Measurements from ENCODE around the gene SLTM.
A peak's percentile ranks its signal among the peaks of the same experiment; 100 is the strongest.
"Not testable (repeated sequence)": the region's sequence is repeated elsewhere in the genome, so short reads cannot be mapped to it uniquely, and the experiment has no call there.

The SLTM gene

DNA sequence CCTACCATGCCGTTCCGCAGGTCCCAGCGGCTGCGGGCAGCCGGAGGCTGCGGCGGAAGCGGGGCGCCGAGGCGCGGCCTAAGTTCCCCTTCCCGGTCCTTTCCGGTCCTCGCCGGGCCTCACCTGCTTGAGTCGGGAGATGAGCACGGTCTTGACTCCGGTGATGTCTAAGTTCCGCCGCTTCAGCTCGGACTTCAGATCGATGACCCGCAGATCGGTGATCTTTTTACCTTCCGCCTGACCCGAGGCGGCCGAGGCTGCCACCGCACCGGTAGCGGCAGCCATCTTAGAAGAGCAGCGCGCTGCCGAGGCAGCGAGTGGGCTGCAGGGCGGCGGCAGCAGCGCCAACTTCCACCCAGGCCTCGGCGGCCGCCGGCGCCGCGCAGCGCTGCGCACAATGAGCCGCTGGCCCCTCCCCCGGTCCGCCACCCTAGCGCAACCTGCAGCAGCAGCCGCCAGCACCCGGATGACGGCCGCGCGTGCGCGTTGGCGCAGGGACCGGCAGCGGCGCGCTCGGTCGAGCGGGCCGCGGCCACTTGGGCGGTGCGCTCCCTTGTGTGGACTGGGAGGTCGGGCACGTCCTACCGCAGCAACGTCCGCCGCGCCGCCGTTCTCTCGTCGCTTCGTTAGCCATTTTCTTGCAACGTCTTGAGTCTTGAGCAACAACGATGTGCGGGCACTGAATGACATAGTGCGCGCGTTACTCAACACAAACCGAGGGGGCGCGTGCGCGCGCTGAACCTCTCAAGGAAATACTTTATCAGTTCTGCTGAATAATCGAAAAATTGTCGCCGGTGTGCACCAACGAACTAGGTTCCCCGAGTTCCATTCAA is at the start of gene SLTM:
Gene SLTM (minus strand): TSS at position 399 of the 833 bp plus-strand sequence. CDS start 114 bp downstream, at position 285.
- DNase-seq (ENCODE audit: low spot score), result peak; percentile 90

DNA sequence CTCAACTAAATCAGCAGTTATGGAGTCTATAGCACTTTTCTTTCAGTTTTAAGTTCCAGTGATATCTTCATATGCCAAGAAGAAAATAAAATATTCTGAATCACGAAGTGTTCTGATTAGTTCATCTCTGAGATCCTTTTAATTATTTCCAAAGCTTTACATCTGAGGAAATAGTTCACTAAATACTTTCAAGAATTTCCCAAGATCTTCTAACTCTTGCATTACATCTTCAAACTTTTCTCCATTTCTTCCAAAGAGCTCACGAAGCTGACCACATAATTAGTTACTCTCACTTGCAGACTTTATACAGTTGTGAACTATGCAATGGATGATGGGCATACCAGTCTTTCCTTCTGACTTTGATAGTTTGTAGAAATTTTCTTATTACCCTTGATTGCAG is 49.8 kb upstream of the SLTM start:
- no peak for DNase-seq (ENCODE audit: low spot score)

DNA sequence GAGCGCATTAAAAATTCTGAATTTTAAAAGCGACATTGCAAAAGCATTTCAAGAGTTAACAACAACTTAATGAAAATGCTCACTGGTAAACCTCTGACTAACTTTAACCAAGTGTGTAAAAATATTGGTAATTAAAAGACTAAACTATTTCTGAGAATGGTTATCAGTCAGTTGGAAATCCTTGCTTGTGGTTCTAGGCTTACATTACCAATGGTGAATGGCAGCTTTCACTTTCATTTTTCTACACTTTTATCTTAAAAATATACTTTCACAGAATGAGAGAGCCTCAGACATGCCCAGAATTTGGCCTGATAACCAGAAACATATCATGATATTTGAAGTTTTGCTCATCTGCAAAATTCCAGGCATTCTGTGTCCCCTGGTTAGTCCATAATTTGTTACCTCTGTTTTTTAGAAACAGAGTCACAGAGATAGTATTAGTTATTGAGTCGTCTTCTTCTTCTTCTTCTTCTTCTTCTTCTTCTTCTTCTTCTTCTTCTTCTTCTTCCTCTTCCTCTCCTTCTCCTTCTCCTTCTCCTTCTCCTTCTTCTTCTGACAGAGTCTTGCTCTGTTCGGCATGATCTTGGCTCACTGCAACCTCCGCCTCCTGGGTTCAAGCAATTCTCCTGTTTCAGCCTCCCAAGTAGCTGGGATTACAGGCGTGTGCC is 48.5 kb upstream of the SLTM start:
- DNase-seq (ENCODE audit: low spot score), result no peak

DNA sequence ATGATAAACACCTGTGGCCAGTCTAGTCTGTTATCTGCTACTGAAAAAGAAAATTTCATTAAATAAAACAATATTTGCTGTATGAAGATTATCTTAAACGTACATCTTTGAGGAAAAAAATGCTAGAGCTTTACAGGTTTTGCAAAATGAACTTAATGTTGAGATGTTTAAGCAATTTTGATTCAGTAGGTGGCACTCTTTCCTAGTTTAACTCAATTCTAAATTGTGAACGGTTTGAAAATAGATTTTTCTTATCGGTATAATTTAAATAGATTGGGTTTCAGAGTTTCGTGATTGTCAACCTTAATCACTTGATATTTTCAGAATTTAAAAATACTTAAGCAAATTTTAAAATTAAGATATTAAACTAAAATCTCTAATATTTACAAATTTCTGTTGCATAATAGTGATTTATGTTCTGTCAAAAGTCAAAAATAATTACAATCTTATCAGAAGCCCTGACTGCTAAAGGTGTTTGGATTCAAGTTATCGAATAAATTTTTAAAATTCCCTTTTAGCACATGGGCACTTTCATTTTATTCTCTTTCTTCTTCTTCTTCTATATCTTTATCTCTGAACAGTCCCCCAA is 47.0 kb upstream of the SLTM start:
- DNase-seq (ENCODE audit: low spot score), result no peak

DNA sequence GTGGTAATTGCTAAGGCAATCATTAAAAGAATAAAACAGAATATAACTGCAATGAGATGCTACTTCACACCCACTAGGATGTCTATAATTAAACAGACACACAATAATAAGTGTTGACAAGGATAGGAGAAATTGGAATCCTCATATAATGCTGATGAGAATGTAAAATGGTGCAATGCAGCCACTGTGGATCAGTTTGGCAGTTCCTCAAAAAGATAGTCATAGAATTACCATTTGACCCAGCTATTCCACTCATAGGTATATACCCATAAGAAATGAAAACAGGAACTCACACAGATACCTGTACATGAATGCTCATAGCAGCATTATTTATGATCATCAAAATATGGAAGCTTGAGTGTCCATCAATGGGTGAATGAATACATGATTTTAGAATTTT is 44.4 kb upstream of the SLTM start:
- DNase-seq (ENCODE audit: low spot score), result no peak

DNA sequence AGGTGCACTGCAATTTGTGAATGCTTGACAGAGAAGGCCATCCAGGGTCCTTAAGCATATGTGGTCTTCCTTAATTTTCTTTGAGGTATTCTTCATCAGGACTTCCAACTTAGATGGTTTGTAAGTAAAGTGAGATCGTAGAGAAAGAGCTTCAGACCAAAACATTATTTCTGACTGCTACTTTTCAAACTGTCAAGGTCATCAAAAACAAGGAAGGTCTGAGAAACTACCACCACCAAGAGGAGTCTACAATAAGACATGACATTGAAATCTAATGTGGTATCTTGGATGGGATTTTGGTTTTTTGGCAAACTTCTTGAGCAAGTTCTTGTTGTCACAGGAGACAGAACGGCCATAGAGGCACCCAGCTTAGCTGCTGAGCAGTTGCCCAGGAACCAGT is 34.0 kb upstream of the SLTM start:
- no peak for DNase-seq (ENCODE audit: low spot score)

DNA sequence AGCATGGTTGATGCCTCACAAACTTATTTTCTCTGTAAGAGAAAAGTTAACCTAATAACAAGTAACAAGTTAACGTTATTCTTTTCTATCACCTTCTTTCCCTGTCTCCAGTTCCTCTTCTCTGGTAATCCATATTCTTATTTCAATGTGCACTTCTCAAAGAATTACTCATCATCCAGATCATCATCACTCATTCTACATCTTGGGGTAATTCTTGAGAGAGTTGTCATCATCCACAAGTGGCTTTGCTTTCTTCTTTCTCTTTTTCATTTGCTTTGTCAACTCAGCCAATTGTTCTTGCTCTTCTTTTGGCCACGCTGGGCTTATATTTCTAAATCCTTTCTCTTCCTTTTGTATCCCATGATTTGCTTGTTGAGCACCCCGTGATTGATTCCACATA is 33.2 kb upstream of the SLTM start:
- no peak for DNase-seq (ENCODE audit: low spot score)

DNA sequence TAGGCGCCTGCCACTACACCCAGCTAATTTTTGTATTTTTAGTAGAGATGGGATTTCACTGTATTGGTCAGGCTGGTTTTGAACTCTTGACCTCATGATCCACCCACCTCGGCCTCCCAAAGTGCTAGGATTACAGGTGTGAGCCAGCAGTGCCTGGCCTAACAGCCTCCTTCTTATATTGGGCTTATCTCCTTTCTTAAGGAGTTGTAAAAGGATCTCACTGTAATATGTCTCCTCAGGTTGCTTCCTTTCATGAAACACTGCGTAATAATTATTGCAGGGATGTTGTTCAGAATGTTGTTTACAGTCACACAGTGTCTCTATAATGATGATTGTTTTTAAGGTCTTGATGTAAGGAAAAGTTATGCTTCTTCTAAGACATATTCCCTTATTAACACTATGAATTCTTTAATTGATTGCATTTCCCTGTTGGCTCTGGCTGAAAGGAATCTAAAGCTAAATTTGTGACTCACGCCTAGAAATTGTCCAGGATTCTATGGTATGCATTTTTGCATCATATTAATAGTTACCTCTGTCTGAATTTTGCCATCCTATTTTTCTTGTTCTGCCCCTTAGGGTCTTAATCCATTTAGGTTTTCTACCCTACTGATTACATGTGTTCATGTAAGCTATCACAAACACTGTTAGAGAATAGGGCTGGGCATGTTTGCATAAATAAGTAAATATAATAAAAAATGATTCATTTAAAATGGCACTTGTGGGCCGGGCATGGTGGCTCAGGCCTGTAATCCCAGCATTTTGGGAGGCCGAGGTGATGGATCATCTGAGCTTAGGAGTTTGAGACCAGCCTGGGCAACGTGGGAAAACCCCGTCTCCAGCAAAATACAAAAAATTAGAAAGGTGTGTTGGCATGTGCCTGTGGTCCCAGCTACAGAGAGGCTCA is 29.4 kb upstream of the SLTM start:
- DNase-seq (ENCODE audit: low spot score), result no peak

DNA sequence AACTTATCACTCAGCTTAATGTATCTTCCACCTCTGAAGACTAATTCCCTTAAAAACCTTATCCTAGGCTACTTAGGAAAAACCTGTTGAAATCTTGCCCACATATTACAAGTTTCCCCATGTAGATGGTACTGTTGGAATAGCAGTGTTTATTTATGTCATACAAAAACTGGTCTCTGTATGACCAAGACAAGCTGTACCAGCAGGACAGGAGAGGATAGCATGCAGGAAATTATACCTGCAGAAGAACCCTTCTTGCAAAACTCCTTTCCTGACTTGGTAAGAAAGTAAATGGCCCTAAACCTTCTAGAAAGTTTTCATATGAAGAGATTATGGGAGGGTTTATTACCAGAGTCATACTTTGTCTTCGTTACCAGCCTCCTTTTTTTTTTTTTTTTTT is 28.7 kb upstream of the SLTM start:
- no peak for DNase-seq (ENCODE audit: low spot score)

DNA sequence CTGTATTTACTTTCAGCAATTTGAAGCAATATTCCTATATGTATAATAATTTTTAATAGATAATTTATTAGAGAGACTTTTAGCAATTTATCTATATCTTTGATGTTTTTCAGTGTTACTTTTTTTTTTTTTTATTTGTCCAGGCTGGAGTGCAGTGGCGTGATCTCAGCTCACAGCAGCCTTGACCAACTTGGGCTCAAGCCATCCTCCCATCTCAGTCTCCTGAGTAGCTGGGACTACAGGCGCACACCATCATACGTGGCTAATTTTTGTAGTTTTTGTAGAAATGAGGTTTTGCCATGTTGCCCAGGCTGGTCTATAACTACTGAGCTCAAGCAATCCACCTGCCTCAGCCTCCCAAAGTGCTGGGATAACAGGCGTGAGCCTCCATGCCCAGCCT is 25.3 kb upstream of the SLTM start:
- no peak for DNase-seq (ENCODE audit: low spot score)

DNA sequence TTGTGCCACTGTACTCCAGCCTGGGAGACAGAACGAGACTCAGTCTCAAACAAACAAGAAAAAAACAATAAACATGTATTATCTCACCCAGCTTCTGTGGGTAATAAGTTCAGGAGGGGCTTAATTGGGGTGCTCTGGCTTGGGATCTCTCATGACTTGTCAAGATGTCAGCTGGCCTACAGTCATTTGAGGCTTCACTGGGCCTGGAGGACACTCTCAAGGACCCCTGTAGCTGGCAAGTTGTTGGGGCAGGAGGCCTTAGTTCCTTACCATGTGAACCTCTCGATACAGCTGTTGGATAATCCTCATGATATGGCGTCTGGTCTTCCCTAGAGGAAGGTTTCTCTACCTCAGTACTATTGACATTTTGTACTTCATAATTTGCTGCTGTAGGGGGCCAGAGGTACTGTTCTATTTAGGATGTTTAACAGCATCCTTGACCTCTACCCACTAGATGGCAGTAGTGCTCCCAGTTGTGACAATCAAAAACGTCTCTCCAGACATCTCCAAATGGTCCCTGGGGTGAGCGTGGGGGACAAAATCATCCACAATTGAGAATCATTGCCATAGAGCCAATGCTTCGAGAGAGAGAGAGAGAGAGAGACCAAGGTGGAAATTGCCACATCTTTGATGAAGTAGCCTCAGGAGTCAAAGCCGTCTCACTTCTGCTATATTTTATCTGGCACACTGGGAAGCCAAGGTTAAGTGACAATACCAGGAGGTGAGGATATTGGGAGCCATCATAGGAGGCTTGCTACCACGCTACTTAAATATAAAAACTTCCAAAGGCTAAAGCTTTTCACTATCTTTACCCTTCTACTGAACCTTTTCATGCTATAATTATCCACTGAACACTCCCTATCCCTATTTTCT is 23.9 kb upstream of the SLTM start:
- DNase-seq (ENCODE audit: low spot score), result peak; percentile 45

DNA sequence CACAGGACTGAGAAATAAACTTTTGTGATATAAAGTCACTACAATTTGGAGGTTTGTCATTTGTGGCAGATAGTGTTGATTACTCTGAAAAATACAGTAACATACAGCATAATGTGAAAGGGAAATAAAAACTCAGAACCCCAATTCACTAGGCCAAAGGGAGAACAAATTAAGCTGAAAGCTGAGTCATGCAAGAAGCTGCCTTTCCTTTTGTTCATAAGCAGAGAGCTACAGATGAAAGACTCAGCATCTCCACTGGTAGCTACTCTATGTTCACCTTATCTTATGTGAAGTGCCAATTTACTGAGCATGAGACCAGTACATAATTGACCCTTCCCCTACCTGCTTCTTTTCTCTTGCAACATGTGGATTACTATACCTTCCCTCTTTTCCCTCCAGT is 19.3 kb upstream of the SLTM start:
- no peak for DNase-seq (ENCODE audit: low spot score)

DNA sequence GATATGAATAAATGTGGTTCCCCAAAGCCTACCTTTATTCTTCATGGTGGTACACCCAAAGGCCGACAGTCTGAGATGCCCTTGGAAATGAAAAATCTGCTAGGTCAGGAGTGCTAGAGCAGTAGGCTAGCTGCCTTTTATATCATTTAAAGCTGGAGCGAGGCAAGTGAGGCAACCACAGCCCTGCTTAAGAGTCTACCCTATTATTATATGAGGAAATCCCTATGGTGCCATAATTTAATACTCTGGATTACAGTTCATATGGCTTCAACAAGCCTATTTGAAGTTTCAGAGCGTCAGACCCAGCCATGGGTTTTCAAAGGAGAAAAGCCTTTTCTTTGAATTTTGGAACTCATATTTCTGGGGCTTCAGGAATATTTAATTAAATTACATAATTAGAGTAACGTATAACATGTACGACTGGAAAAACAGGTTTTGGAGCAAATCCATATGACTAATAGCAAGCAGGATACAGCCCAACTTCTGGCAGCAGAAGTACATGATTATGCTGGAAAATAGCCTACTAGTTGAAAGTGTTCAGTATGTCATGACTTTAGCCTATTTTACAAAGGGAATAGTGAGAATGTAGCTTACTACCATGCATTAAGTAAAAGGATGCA is 18.0 kb upstream of the SLTM start:
- DNase-seq (ENCODE audit: low spot score), result no peak

DNA sequence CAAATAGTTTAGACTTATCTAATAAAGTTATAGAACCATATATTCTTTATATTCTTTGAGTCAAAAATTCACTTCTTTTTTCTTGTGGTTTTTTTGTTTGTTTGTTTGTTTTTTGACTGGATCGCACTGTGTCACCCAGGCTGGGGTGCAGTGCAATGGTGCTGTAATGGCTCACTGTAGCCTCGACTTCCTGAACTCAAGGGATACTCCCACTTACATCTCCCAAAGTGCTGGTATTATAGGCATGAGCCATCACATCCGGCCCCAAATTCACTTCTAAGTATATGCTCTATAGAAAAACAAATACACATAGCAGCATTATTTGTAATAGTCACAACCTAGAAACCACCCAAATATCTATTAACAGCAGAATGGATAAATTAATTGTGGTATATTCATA is 13.7 kb upstream of the SLTM start:
- no peak for DNase-seq (ENCODE audit: low spot score)

DNA sequence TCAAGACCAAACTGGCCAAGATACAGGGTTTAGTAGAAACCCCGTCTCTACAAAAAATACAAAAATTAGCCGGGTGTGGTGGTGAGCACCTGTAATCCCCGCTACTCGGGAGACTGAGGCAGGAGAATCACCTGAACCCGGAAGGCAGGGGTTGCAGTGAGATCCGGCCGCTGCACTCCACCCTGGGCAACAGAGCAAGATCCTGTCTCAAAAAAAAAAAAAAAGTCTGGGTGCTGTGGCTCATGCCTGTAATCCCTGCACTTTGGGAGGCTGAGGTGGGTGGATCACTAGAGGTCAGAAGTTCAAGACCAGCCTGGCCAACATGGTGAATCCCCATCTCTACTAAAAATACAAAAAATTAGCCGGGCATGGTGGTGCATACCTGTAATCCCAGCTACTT is 1.5 kb upstream of the SLTM start:
- not testable (repeated sequence) for DNase-seq (ENCODE audit: low spot score)

DNA sequence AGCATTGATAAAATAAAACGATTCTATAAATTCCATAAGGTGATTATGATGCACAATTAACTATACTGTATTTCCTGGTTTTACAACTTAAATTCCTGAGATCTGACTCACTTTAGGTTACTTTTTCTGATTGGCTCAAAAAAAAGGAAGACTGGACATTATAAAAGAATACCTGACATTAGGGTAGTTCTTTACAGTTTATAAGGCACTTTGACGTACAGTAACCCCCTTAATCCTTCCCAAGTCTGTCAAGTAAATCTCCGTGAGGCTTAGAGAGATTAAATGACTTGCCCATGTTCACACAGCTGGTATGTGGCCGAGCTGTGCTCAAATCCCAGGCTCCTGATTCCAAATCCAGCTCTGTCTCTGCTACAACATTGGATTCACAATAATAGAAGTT is 1.0 kb upstream of the SLTM start:
- no peak for DNase-seq (ENCODE audit: low spot score)

DNA sequence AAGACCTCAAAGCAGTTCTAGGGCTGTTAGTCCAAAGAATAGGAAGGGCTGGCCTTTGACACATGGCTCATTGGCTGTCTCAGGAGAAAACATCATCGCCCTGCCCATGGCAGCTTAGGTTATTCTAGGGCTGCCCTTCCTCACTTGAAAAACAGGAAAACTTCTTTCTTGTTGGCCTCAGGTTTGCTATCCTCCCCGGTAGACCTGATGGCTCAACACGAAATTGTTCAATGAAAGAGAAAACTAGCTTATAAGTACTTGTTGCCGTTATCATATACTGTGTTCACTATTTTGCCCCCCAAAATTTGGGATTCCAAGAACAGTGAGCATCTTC is 602 bp upstream of the SLTM start:
- no peak for DNase-seq (ENCODE audit: low spot score)

DNA sequence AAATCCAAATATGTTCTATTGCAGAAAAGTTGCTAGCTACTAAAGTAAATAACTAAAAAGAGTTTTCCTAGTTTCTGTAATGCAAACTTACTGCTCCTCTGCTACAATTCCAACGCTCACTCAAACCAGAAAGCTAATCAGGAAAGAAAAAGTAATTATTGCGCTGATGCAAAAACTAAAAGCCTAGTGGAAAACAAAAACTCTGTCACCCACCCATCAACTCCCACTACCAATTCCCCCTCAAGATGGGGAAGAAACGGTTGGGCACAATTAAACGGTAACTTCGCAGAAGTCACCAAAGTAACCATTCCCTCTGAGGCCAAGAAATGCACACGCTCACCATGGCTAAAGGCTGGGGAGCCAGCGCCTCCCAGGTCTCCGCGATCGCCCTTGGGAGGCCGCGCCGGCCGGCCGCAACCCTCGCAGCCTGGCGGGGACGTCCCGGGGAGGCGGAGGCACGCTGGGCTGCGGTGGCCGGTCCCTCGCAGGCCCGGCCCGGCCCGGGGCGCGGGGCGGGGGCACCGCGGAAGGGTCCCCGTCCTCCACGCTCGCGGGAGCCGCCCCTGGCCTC is 684 bp downstream of the SLTM start:
- peak; percentile 32 for DNase-seq (ENCODE audit: low spot score)

DNA sequence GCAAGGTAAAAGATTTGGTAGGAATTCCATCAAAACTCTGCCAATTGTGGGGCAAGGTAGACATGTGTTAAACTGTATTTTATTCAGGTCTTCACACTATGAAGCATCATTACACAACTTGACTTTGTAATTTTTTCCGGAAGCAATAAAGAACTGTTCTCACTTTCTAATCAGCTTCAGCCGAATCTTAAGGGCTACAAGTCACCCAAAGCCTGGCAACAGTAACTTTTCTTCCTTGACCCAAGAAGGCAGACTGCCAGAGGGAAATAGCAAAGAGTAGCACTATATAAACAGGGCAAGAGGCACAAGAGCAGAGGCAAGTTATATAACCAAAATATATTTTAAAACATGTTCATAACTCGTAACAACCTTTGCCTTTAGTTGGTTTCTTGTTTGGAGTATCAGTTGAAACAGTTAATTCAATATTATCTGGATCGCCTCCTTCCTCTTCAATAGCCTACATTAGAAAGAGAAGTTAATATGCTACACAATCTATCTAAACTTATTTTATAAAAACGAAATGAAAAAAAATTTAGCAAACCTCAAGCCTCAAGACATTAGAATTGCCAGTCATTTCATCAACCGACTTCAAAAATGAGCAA is 1.4 kb downstream of the SLTM start:
- peak; percentile 27 for DNase-seq (ENCODE audit: low spot score)

DNA sequence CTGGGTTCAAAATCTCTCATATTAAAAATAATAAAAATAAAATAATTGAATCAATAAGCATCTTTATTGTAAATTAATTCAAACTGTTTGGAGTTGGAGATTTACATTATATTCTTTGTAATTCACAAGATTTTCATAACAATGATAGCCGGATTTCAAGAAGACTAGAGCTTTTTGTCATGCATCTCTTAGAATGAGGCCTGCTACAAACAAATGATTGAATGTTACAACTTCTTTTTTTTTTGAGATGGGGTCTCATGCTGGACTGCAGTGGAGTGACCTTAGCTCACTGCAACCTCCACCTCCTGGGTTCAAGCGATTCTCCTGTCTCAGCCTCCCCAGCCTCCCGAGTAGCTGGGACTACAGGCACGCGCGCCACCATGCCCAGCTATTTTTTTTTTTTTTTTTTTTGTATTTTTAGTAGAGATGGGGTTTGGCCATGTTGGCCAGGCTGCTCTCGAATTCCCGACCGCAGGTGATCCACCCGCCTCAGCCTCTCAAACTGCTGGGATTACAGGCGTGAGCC is 3.5 kb downstream of the SLTM start:
- DNase-seq (ENCODE audit: low spot score), result no peak

All from hepatic stellate cell (primary cell).